K562 (cell line): ENCODE measurements around the gene LIF. TPM values are rescaled to one million over a fixed set of nuclear protein-coding genes. Genes with fewer than 3 reads are reported as not detected.
A peak's percentile ranks its signal among the peaks of the same experiment; 100 is the strongest.

Experiments
- ATF7 ChIP-seq: fragments of 450-650 bp; IDR thresholded peaks from 2 replicates; pipeline ENCODE4 v1.7.1; 2014; ENCODE audit warnings: mild to moderate bottlenecking, moderate library complexity
- CSDE1 ChIP-seq, 2 experiments: fragments of 450-650 bp; IDR thresholded peaks; 2 replicates each; pipeline ENCODE4 v1.6.1; 2016; ENCODE audit warnings: mild to moderate bottlenecking in 1 of 2
- DDX20 ChIP-seq: fragments of 450-650 bp; IDR thresholded peaks from 2 replicates; pipeline ENCODE4 v1.6.1; 2016; ENCODE audit warnings: missing genetic modification characterization, low read depth, mild to moderate bottlenecking, missing compliant biosample characterization, moderate library complexity
- FOXA3 ChIP-seq, 2 experiments: fragments of 450-650 bp in 1 of 2; sonication (generic) in 1 of 2; formaldehyde crosslinking; IDR thresholded peaks in 1 of 2; conservative IDR thresholded peaks in 1 of 2; 2 replicates each; pipeline versions ENCODE4 v1.4.0 to v1.8.0; 2020 to 2022; ENCODE audit warnings: mild to moderate bottlenecking in 2 of 2, missing genetic modification reagents in 1 of 2
- GABPB1 ChIP-seq: sonication (generic); formaldehyde crosslinking; IDR thresholded peaks from 2 replicates; pipeline ENCODE4 v1.8.0; 2022; ENCODE audit warnings: mild to moderate bottlenecking, missing genetic modification reagents
- KDM1A ChIP-seq, 2 experiments: fragments of 450-650 bp; IDR thresholded peaks; 2 replicates each; pipeline ENCODE4 v1.6.1; 2016; ENCODE audit warnings: mild to moderate bottlenecking in 2 of 2
- L3MBTL2 ChIP-seq: fragments of 450-650 bp; IDR thresholded peaks from 2 replicates; pipeline ENCODE4 v1.6.1; 2016; ENCODE audit warnings: mild to moderate bottlenecking, moderate library complexity
- NR2C2 ChIP-seq, 2 experiments: fragments of 200-800 bp in 1 of 2; sonication (Bioruptor generic) in 1 of 2; sonication (generic) in 1 of 2; formaldehyde crosslinking in 1 of 2; IDR thresholded peaks; 2 replicates each; pipeline versions ENCODE4 v1.6.1 to v1.8.0; 2016 to 2022; ENCODE audit warnings: mild to moderate bottlenecking in 1 of 2, missing compliant biosample characterization in 1 of 2, missing genetic modification characterization in 1 of 2, missing genetic modification reagents in 1 of 2
- PML ChIP-seq: IDR thresholded peaks from 2 replicates; pipeline ENCODE4 v1.6.1; 2012; ENCODE audit warnings: low read length, inconsistent platforms
- POLR2B ChIP-seq: fragments of 450-650 bp; IDR thresholded peaks from 2 replicates; pipeline ENCODE4 v1.6.1; 2018; ENCODE audit warnings: low read depth; ENCODE audit not compliant: partially characterized antibody
- PYGO2 ChIP-seq: fragments of 450-650 bp; IDR thresholded peaks from 2 replicates; pipeline ENCODE4 v1.6.1; 2016; ENCODE audit warnings: mild to moderate bottlenecking, missing genetic modification characterization, moderate library complexity, missing compliant biosample characterization
- SMAD4 ChIP-seq: fragments of 250-450 bp; sonication (Bioruptor Pico); conservative IDR thresholded peaks from 2 replicates; pipeline ENCODE4 v1.8.0; 2021; ENCODE audit warnings: inconsistent platforms, mild to moderate bottlenecking, moderate library complexity
- SMARCA4 ChIP-seq: fragments of 450-650 bp; IDR thresholded peaks from 2 replicates; pipeline ENCODE4 v1.6.1; 2016
- SNRNP70 ChIP-seq: fragments of 200-400 bp; formaldehyde crosslinking; optimal IDR thresholded peaks from 2 replicates; pipeline ENCODE3; 2017; ENCODE audit warnings: low read depth, low read length
- SOX6 ChIP-seq: fragments of 450-650 bp; IDR thresholded peaks from 2 replicates; pipeline ENCODE4 v1.6.1; 2014; ENCODE audit warnings: mild to moderate bottlenecking
- ZNF184 ChIP-seq: sonication (generic); formaldehyde crosslinking; IDR thresholded peaks from 2 replicates; pipeline ENCODE4 v1.5.0; 2020; ENCODE audit warnings: missing genetic modification reagents
- ZNF3 ChIP-seq: fragments of 250-450 bp; sonication (Bioruptor Pico); IDR thresholded peaks from 2 replicates; pipeline ENCODE4 v1.5.0; 2021; ENCODE audit warnings: mild to moderate bottlenecking, moderate library complexity
- ZNF57 ChIP-seq: fragments of 450-650 bp; formaldehyde crosslinking; IDR thresholded peaks from 2 replicates; pipeline ENCODE4 v1.4.0; 2020; ENCODE audit warnings: mild to moderate bottlenecking, moderate library complexity
- ZNF583 ChIP-seq: fragments of 250-450 bp; sonication (Bioruptor Pico); IDR thresholded peaks from 2 replicates; pipeline ENCODE4 v1.4.0; 2020
- polyA plus RNA-seq, 8 experiments: library from polyadenylated mRNA; depleted of rRNA in 4 of 8; stranded (reverse) in 5 of 8; unstranded in 3 of 8; fragments of >200 nt; fragmentation: Nextera tagmentation in 2 of 8; fragmentation: Illumina TruSeq in 1 of 8; extraction: Ambion mirVana in 2 of 8; extraction: Trizol in 1 of 8; gene quantifications; 2 replicates each; pipeline versions ENCODE4 v1.2.1 to v1.2.3, GENCODE V29; 2011 to 2014; ENCODE audit warnings: inconsistent platforms in 1 of 8, missing spikeins in 1 of 8
- total RNA-seq, 7 experiments: library from RNA; depleted of rRNA in 6 of 7; stranded (reverse); fragments of >200 nt in 6 of 7; fragmentation: Illumina TruSeq in 2 of 7; extraction: Trizol in 2 of 7; gene quantifications; 2 replicates each; pipeline versions ENCODE4 v1.2.1 to v1.2.3, GENCODE V29; 2011 to 2021; ENCODE audit warnings: low replicate concordance in 1 of 7
- TF ChIP-seq, protein P1 (sequence below), 3 experiments: IDR thresholded peaks in 2 of 3; conservative IDR thresholded peaks in 1 of 3; 2 replicates each; pipeline ENCODE4 v1.5.1; 2011 to 2012; ENCODE audit warnings: low read length in 3 of 3, mild to moderate bottlenecking in 3 of 3, control low read depth in 2 of 3, improper control_type of control experiment in 1 of 3, inconsistent platforms in 1 of 3, low read depth in 1 of 3, mixed read lengths in 1 of 3, moderate library complexity in 1 of 3; ENCODE audit not compliant: insufficient read depth in 2 of 3
- TF ChIP-seq, protein P2 (sequence below): fragments of 250-450 bp; sonication (Bioruptor Pico); IDR thresholded peaks from 2 replicates; pipeline ENCODE4 v1.5.1; 2021; ENCODE audit warnings: mild to moderate bottlenecking
- TF ChIP-seq, protein P3 (sequence below): sonication (generic); formaldehyde crosslinking; IDR thresholded peaks from 2 replicates; pipeline ENCODE4 v1.9.0; 2022; ENCODE audit warnings: mild to moderate bottlenecking, missing genetic modification reagents
- TF ChIP-seq, protein P4 (sequence below), 2 experiments: IDR thresholded peaks; 2 replicates each; pipeline ENCODE4 v1.6.1; 2012; ENCODE audit warnings: improper control_type of control experiment in 2 of 2, low read depth in 2 of 2, low read length in 2 of 2, borderline replicate concordance in 1 of 2

LIF gene
- total and polyA plus RNA-seq, 9 of the 15 experiments (the other 6 are each of a cell fraction or from before 2014, with no cell fraction given): 0.05 to 0.39 (median 0.18) TPM; not detected in 3

- TF ChIP-seq, protein P1, sequence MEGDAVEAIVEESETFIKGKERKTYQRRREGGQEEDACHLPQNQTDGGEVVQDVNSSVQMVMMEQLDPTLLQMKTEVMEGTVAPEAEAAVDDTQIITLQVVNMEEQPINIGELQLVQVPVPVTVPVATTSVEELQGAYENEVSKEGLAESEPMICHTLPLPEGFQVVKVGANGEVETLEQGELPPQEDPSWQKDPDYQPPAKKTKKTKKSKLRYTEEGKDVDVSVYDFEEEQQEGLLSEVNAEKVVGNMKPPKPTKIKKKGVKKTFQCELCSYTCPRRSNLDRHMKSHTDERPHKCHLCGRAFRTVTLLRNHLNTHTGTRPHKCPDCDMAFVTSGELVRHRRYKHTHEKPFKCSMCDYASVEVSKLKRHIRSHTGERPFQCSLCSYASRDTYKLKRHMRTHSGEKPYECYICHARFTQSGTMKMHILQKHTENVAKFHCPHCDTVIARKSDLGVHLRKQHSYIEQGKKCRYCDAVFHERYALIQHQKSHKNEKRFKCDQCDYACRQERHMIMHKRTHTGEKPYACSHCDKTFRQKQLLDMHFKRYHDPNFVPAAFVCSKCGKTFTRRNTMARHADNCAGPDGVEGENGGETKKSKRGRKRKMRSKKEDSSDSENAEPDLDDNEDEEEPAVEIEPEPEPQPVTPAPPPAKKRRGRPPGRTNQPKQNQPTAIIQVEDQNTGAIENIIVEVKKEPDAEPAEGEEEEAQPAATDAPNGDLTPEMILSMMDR (IDR thresholded peaks at IDR 0.05 in 2 of 3, conservative IDR thresholded peaks at IDR 0.05 in 1 of 3; ENCODE audit: insufficient read depth in 2 of 3, low read depth in 1 of 3, low read length in 3 of 3): no peak
- TF ChIP-seq, protein P2, sequence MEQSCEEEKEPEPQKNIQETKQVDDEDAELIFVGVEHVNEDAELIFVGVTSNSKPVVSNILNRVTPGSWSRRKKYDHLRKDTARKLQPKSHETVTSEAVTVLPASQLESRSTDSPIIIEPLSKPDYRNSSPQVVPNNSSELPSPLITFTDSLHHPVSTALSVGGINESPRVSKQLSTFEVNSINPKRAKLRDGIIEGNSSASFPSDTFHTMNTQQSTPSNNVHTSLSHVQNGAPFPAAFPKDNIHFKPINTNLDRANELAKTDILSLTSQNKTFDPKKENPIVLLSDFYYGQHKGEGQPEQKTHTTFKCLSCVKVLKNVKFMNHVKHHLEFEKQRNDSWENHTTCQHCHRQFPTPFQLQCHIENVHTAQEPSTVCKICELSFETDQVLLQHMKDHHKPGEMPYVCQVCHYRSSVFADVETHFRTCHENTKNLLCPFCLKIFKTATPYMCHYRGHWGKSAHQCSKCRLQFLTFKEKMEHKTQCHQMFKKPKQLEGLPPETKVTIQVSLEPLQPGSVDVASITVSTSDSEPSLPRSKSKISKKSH (CRISPR knock-in tag): no peak
- TF ChIP-seq DDX20 (tag): no peak
- TF ChIP-seq SMARCA4: 0 out of 2 replicates have a peak, but pooled peaks have one; percentile 47
- TF ChIP-seq KDM1A (IDR thresholded peaks at IDR 0.05): no peak
- TF ChIP-seq SMAD4 (CRISPR knock-in tag): peak; percentile 58; the same call in 1 of the 2 replicates
- no peak for TF ChIP-seq SNRNP70
- TF ChIP-seq ZNF583 (CRISPR knock-in tag): no peak
- no peak for TF ChIP-seq FOXA3 (CRISPR knock-in tag; conservative IDR thresholded peaks at IDR 0.05 in 1 of 2, IDR thresholded peaks at IDR 0.05 in 1 of 2)
- no peak for TF ChIP-seq POLR2B
- no peak for TF ChIP-seq NR2C2 (CRISPR knock-in tag; IDR thresholded peaks at IDR 0.05)
- peak; percentile 88; the same call in 1 of the 2 replicates for TF ChIP-seq NR2C2 (tag; IDR thresholded peaks at IDR 0.05)
- TF ChIP-seq ZNF3 (CRISPR knock-in tag): no peak
- no peak for TF ChIP-seq CSDE1 (IDR thresholded peaks at IDR 0.05)
- TF ChIP-seq ATF7: peak; percentile 48; the same call in 1 of the 2 replicates
- TF ChIP-seq, protein P3, sequence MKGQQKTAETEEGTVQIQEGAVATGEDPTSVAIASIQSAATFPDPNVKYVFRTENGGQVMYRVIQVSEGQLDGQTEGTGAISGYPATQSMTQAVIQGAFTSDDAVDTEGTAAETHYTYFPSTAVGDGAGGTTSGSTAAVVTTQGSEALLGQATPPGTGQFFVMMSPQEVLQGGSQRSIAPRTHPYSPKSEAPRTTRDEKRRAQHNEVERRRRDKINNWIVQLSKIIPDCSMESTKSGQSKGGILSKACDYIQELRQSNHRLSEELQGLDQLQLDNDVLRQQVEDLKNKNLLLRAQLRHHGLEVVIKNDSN (CRISPR knock-in tag): no peak
- TF ChIP-seq ZNF57: no peak
- no peak for TF ChIP-seq PYGO2 (tag)
- TF ChIP-seq SOX6: peak; percentile 75
- no peak for TF ChIP-seq GABPB1 (CRISPR knock-in tag)
- no peak for TF ChIP-seq ZNF184 (CRISPR knock-in tag)
- TF ChIP-seq, protein P4, sequence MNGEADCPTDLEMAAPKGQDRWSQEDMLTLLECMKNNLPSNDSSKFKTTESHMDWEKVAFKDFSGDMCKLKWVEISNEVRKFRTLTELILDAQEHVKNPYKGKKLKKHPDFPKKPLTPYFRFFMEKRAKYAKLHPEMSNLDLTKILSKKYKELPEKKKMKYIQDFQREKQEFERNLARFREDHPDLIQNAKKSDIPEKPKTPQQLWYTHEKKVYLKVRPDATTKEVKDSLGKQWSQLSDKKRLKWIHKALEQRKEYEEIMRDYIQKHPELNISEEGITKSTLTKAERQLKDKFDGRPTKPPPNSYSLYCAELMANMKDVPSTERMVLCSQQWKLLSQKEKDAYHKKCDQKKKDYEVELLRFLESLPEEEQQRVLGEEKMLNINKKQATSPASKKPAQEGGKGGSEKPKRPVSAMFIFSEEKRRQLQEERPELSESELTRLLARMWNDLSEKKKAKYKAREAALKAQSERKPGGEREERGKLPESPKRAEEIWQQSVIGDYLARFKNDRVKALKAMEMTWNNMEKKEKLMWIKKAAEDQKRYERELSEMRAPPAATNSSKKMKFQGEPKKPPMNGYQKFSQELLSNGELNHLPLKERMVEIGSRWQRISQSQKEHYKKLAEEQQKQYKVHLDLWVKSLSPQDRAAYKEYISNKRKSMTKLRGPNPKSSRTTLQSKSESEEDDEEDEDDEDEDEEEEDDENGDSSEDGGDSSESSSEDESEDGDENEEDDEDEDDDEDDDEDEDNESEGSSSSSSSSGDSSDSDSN (IDR thresholded peaks at IDR 0.05; ENCODE audit: borderline replicate concordance in 1 of 2, low read depth in 2 of 2, low read length in 2 of 2): no peak
- peak; percentile 54 for TF ChIP-seq L3MBTL2
- TF ChIP-seq PML: no peak
Measured at GRCh38 chr22:30196141-30196879, 50.2 kb downstream of the LIF start (continued).
